ENCODE data around the gene TUBB6.

TUBB6 gene

DNA sequence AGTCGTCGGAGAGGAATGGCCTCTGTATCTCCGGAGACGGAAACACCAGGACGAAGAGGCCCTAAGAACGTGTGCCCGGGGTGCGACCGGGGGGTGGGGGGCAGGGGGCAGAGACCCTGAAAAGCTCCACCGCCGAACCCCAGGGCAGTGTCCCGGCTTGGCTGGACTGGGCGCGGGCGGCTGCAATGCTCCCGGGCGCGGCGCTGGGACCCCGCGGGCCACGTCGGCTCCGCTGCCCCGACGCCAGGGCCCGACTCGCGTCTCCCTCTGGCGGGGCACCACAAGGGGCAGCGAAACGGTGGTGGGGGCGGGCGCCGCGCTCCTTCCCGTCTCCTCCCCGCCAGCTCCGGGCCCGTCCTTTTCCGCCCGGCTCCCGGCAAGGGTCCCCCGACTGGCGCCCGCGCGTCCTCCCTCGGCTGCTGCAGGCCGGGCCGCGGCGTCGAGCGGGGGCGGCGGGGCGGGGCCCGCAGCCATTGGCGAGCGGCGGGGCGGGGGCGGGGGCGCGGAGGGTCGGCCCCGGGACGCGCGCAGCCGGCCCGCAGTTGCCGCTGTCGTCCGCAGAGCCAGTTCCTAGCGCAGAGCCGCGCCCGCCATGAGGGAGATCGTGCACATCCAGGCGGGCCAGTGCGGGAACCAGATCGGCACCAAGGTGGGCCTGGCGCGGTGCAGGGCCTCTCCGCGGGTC, at the start of gene TUBB6:
Gene TUBB6, plus strand, starts transcription at position 541 of the 685 bp plus-strand sequence. Its CDS starts 52 bp downstream, at position 593.
- DNase-seq (ENCODE audit: low read depth): no peak

DNA sequence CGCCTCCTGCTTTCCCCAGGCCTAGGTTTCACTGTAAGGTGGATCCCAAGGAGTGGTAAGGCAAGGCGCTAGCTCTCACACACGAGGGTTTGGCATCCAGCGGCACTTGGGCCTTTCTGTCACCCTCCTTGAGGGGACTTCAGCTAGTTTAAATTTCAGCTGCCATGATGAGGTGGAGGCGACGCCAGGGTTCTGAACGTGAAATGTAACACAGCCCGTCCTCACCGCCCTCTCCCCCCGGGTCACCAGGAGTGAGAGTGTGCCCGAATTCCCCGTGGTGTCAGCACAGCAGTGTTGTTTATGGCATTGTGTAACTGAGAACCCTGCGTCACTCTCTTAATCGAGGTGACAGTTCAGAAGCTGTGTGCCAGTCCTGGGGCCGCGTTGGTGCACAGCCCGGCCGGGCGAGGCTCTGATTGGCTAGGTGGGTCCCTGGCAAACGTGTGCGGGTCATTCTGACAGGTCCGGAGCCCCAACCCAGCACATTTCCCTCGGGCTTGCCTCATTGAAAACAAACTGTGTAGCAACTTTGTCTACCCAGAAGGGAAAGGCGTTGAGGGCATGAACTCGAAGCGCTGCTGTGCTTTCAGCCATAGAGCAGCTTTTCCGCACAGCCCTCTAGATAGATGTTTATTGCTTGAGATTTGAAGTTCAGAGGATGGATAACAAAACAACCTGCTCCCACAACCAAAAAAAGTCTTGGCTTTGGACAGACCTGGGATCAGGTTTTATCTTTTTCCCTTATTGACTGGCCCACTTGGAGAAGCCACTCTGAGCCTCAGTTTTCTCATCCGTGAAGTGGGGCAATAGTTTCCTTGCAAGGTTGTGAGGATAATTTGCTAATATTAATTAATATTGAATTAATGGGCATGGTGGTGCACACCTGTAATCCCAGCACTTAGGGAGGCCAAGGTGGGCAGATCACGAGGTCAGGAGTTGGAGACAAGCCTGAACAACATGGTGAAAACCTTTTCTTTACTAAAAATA, 49.0 kb upstream of the TUBB6 start:
- DNase-seq (ENCODE audit: low read depth): no peak

DNA sequence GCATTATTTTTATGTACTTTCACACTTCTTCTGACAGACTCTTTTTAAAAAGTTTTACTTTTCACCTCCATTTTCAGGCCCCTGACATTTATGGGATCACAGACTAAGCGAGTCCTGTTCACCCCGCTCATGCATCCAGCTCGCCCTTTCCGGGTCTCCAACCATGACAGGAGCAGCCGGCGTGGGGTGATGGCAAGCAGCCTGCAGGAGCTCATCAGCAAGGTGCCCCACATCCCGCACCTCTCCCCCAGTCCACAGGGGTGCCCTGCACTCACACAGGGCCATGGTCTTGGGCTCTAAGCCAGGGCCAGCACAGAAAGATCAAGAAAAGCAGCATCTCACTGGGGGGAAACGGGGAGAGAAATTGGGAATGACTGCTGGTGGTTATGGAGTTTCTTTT, 45.3 kb upstream of the TUBB6 start:
- DNase-seq (ENCODE audit: low read depth): no peak

- no peak for DNase-seq (ENCODE audit: low read depth)
Measured at GRCh38 chr18:12264864-12265263, 43.2 kb upstream of the TUBB6 start.

GRCh38 chr18:12271376-12272235, 36.4 kb upstream of the TUBB6 start:
- peak; percentile 43 for DNase-seq (ENCODE audit: low read depth)

- DNase-seq (ENCODE audit: low read depth): no peak
Measured at GRCh38 chr18:12274793-12275192, 33.2 kb upstream of the TUBB6 start.

DNA sequence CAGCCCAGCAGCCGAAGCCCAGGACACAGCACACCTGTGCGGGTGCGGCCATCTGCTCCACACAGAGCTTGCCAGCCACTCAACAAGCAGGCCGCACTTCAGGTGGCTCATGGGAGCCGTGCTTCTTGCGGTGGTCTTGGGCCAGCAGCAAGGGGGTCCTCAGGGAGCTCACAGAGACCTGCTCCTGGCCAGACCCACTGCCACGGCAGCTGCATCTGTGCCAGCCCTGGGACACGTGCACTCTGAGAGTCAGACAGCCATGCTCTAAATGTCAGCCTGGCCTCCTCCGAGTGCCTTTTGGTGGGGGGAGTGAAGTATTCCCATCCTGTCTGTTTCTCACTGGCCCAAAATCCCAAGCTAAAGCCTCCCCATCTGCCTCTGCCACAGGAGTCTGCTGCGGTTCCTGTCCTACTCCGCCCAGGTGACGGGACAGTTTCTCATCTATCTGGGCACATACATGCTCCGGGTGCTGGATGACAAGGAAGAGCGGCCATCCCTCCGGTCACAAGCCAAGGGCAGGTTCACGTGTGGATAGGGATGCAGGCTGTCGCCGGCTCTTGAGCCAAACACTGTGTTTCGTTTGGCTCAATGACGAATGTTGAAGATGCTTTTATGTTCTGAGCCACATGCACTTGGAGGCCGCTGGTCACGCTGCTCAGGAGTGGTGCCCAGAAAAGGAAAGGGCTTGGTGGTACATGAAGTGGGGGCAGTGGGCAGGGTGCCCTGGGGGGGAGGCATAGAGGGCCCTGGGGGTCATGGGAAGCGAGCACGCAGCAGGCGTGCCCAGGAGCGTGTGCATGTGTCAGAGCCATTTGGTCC, 31.1 kb upstream of the TUBB6 start:
- DNase-seq (ENCODE audit: low read depth): no peak

DNA sequence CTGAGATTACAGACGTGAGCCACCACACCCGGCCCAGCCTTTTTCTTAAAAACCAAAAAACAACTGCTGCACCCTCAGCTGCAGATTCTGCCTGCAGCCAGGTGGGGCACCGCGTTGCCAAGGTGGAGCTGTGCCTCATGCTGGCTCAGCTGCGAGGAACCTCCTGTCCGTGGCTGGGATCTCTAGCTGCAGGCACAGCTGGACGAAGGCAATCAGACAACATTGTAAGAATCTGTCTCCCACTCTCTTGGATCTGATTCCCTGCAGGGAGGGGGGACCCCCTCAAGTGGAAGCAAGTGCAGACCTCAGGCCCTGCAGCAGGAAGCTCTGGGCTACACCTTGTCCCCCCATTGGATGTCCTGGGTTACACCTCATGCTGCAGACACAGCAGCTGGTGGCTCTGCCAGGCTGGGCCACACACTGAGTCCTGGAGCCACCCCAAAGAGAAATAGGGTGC, 29.8 kb upstream of the TUBB6 start:
- no peak for DNase-seq (ENCODE audit: low read depth)

- DNase-seq (ENCODE audit: low read depth): no peak
Measured at GRCh38 chr18:12278741-12279682, 29.0 kb upstream of the TUBB6 start.

DNA sequence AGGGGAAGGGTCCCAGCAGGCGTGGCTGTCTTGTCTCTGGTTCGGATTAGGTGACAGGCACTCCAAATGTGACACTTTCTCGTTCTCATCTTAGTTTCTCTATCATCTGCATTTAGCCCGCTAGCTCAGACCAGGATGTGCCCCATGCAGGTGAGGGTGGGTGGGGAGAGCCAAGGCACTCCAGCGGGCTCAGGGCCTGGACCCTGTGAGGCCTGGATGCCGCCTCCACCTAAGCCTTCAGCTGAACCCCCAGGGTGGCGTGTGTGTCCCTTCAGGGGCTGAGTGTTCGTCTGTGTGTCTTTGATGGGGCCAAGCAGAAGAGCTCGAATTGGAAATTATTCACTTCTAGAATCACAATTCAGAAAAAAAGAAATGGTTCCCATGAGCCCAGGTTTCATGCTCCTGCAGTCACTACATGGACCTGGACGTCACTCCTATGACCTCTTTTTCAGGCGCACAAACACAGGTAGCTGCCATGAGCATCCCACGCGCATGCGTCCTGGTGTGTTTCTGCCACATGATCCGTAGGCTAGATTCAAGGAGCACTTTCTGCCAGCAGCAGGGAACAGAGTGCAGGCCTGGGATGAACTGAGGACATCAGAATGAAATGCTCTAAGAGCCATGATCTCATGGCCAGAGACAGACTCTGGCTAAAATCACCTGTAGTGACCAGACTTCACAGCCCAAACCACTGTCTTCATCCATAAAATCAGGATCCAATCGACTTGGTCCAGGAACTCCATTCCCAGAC, 28.1 kb upstream of the TUBB6 start:
- no peak for DNase-seq (ENCODE audit: low read depth)

GRCh38 chr18:12281861-12282260, 26.2 kb upstream of the TUBB6 start:
- DNase-seq (ENCODE audit: low read depth): no peak

- no peak for DNase-seq (ENCODE audit: low read depth)
Measured at GRCh38 chr18:12282442-12283039, 25.5 kb upstream of the TUBB6 start.

- DNase-seq (ENCODE audit: low read depth): no peak
Measured at GRCh38 chr18:12283256-12283655, 24.8 kb upstream of the TUBB6 start.

GRCh38 chr18:12283666-12284065, 24.4 kb upstream of the TUBB6 start:
- DNase-seq (ENCODE audit: low read depth): no peak

DNA sequence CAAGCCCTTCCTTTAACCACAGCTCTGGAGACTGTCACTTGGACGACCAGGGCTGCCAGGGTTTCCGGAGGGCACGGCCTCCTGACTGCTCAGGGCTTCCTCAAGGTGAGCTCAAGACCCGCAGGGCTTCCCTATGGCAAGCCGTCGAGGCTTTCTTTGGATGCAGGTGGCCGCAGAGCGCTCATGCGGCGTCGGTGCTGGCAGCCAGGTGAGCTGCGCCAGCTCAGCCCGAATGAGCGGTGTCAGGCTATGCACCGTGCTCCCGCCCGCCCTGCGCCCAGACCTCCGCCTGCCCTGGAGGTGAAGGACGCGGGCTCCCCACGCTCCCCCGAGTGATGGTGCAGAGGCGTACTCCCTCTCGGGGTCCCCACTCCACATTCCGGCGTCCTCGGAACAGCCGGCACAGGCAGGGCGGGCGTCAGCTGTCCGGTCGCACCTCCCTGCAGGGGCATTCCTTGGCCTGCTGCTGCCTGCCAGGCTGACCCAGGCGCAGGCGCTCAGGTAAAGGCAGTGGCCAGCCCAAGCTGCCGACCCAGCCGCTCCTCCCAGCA, 20.8 kb upstream of the TUBB6 start:
- no peak for DNase-seq (ENCODE audit: low read depth)

GRCh38 chr18:12287684-12288402, 20.2 kb upstream of the TUBB6 start:
- no peak for DNase-seq (ENCODE audit: low read depth)

DNA sequence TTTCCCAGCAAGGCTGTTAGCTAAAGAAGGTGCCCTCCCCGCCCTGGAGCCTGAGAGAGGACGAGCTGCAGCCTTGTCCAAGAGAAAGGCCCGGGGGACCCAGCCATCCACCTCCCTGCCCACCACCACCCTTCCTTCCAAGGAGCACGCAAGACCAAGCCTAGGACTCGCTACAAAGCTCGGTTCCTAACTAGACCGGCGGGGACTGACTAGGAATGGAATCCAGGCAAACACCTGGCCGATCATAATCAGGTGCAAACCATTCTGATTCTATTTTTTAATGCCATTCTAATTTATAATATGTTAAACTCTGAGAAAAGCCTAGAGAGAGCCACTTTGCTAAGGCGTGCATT, 19.7 kb upstream of the TUBB6 start:
- DNase-seq (ENCODE audit: low read depth): no peak

DNA sequence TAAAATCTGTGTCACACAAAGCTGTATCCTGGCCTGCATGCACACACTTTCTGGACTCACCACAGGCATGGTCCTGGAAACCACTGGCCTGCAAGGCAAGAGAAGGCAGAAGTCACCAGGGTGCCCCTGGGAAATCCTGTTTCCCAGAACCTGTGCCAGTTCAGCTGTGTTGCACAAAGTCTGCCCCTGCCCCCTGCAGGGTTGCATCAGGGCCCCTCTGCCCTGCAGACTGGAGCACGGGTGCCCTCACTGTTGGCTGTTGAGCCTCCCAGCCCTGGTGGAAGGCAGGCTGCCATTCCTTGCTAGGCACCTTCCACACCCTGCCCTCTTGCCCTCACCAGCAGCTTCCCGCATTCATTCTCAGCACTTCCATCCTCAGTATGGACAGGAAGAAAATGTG, 18.0 kb upstream of the TUBB6 start:
- DNase-seq (ENCODE audit: low read depth): no peak

Data from activated T-cell treated with anti-CD3 and anti-CD28 coated beads for 1 hour (primary cell).